PC-9 (cell line): ENCODE results near the gene KRT4. TPM values are rescaled to one million over a fixed set of nuclear protein-coding genes. Genes with fewer than 3 reads are reported as not detected.

Experiments used
- BruUV-seq: library from RNA; stranded (reverse); fragments of 400-500 nt; replicated peaks from 2 replicates; lab custom pipeline; 2021; lab: Mats Ljungman, UMichigan
- CTCF ChIA-PET: fragments of 300-600 bp; sonication (Branson Sonifier 250); formaldehyde crosslinking; loops from one replicate; lab custom pipeline; 2022; ENCODE audit warnings: antibody characterized with exemption; lab: Charles Lee
- POLR2A ChIA-PET: fragments of 300-600 bp; sonication (Branson Sonifier 250); formaldehyde crosslinking; loops from one replicate; lab custom pipeline; 2022; ENCODE audit warnings: antibody characterized with exemption; ENCODE audit not compliant: unreplicated experiment; lab: Charles Lee
- DNase-seq, 2 experiments: peaks; one replicate each; pipeline versions ENCODE4 v3.0.0 to v3.0.0-alpha.2; 2015 to 2022; ENCODE audit warnings: mixed read lengths in 1 of 2
- H2AFZ ChIP-seq: fragments of 200-600 bp; sonication (generic); 2 replicates; pipeline ENCODE4 v1.8.1; 2017; ENCODE audit warnings: antibody characterized with exemption
- H3F3A ChIP-seq: fragments of 200-600 bp; sonication (generic); 2 replicates; pipeline ENCODE4 v1.8.1; 2017; ENCODE audit warnings: antibody characterized with exemption, mild to moderate bottlenecking, low read depth; ENCODE audit not compliant: insufficient read depth
- H3K27ac ChIP-seq: fragments of 200-600 bp; sonication (generic); 2 replicates; pipeline ENCODE4 v1.6.1; 2016; ENCODE audit warnings: mixed run types
- H3K27me3 ChIP-seq: fragments of 200-600 bp; sonication (generic); 2 replicates; pipeline ENCODE4 v1.6.1; 2016; ENCODE audit warnings: low read depth, mixed run types; ENCODE audit not compliant: insufficient read depth
- H3K36me3 ChIP-seq: fragments of 200-600 bp; sonication (generic); 2 replicates; pipeline ENCODE4 v1.6.1; 2016; ENCODE audit warnings: low read depth, mixed run types
- H3K4me1 ChIP-seq: fragments of 200-600 bp; sonication (generic); replicated peaks from 2 replicates; pipeline ENCODE4 v1.6.1; 2016; ENCODE audit warnings: mixed run types; ENCODE audit not compliant: insufficient read depth
- H3K4me2 ChIP-seq: fragments of 200-600 bp; sonication (generic); 2 replicates; pipeline ENCODE4 v1.6.1; 2017; ENCODE audit warnings: mixed run types
- H3K4me3 ChIP-seq: fragments of 200-600 bp; sonication (generic); 2 replicates; pipeline ENCODE4 v1.6.1; 2016; ENCODE audit warnings: mixed run types
- H3K79me2 ChIP-seq: fragments of 200-600 bp; sonication (generic); 2 replicates; pipeline ENCODE4 v1.6.1; 2017; ENCODE audit warnings: low read depth, mixed run types
- H3K9me2 ChIP-seq: fragments of 200-600 bp; sonication (generic); 2 replicates; pipeline ENCODE4 v1.8.1; 2017; ENCODE audit warnings: mild to moderate bottlenecking; ENCODE audit not compliant: insufficient read depth
- H3K9me3 ChIP-seq: fragments of 200-600 bp; sonication (generic); 2 replicates; pipeline ENCODE4 v1.8.1; 2016; ENCODE audit warnings: low read depth; ENCODE audit not compliant: insufficient read depth
- H4K20me1 ChIP-seq: fragments of 200-600 bp; sonication (generic); 2 replicates; pipeline ENCODE4 v1.8.1; 2017; ENCODE audit not compliant: insufficient read depth
- CTCF ChIP-seq: fragments of 200-600 bp; sonication (generic); conservative IDR thresholded peaks from 2 replicates; pipeline ENCODE4 v1.6.1; 2017; ENCODE audit warnings: mixed run types, antibody characterized with exemption, mild to moderate bottlenecking, moderate library complexity
- EZH2 ChIP-seq: fragments of 200-600 bp; sonication (generic); IDR thresholded peaks from 2 replicates; pipeline ENCODE4 v1.8.0; 2017; ENCODE audit warnings: antibody characterized with exemption, low read depth
- intact Hi-C: fragments of 100-400 bp; cut with micrococcal nuclease; formaldehyde crosslinking; loops from one replicate; pipeline ENCODE4 v1.10.0; 2022; ENCODE audit not compliant: unreplicated experiment
- total RNA-seq: library from RNA; stranded (reverse); gene quantifications from 2 replicates; pipeline ENCODE4 v1.2.3, GENCODE V29; 2021

KRT4 gene
- total RNA-seq, 1 experiment from 2014 or later: 3.0 TPM

DNA sequence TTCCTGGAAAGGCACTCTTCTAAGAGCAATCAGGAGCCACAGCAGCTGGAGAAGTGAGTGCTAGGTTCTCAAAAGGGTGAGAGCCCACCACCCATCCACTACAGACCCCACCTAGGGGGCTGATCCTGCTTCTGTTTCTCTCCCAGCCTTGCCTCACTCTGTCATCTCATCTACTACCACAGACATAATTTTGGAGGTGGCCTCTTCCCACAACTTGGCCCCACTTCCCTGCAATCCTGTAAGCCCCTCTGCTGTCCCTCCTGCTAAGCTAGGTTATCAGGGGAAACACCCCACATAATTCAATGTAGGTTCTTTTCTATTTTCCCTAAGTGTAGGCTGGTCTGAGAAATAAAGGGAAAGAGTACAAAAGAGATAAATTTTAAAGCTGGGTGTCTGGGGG lies 53.3 kb downstream of the KRT4 start:
- H3K79me2 ChIP-seq: no peaks in the 10 kb centered on the region
- TF ChIP-seq EZH2 (no peak), CTCF (no peak)
- H3K27ac ChIP-seq: no peak overlapping the region
- H3K9me3 ChIP-seq: peaks cover 4% of the 10 kb centered on the region; the same call in 1 of the 2 replicates
- BruUV-seq: no TSS peak
- peaks cover 8% of the 10 kb centered on the region for H3K27me3 ChIP-seq
- CTCF ChIA-PET: no interaction called here
- H3K36me3 ChIP-seq: no peaks in the 10 kb centered on the region
- intact Hi-C loops: no loop called here
- H3K4me1 ChIP-seq: no peaks in the 10 kb centered on the region
- no peaks in the 10 kb centered on the region for H3K9me2 ChIP-seq
- H3K4me2 ChIP-seq: no peak overlapping the region
- H3K4me3 ChIP-seq: no peak overlapping the region
- H2AFZ ChIP-seq: no peak overlapping the region
- no peaks in the 10 kb centered on the region for H4K20me1 ChIP-seq
- H3F3A ChIP-seq: no peaks in the 10 kb centered on the region
- POLR2A ChIA-PET: no interaction called here
- DNase-seq: no peak

- Histone ChIP-seq H3K9me3 (peaks cover 4% of the 10 kb centered on the region; the same call in 1 of the 2 replicates), H3K27me3 (peaks cover 8% of the 10 kb centered on the region), H3K4me2 (no peak overlapping the region), H3F3A (no peaks in the 10 kb centered on the region), H4K20me1 (no peaks in the 10 kb centered on the region), H3K79me2 (no peaks in the 10 kb centered on the region), H3K36me3 (no peaks in the 10 kb centered on the region), H3K9me2 (no peaks in the 10 kb centered on the region), H2AFZ (no peak overlapping the region), H3K4me3 (no peak overlapping the region), H3K27ac (no peak overlapping the region), H3K4me1 (no peaks in the 10 kb centered on the region)
- TF ChIP-seq CTCF: no peak
- no peak for TF ChIP-seq EZH2
- CTCF ChIA-PET: no interaction called here
- POLR2A ChIA-PET: no interaction called here
- BruUV-seq: no TSS peak
- intact Hi-C loops: no loop called here
- DNase-seq: no peak
These were observed 54.2 kb downstream of the KRT4 start for GRCh38 chr12:52759695-52760094.

DNA sequence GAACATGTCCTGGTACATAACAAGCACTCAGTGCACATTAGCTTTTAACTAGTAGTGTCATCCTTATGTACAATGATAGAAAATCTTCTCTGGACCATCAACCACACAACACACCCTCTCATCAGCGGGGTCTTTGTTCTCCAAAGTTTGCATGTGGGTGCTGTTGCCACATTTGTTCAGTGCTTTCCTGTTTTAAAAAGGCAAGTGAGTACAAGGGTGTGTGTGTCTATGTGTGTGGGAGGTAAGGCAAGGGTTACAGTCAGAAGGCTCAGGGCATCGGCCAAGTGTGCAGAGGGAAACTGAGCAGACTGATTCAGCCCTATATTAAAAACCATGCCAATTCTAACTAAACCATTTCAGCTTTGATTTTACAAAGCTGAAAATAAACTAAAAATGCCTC lies 54.7 kb downstream of the KRT4 start:
- intact Hi-C loops: no loop called here

More for the DNA sequence above, 54.7 kb downstream of the KRT4 start:
- Histone ChIP-seq H3F3A (no peaks in the 10 kb centered on the region), H2AFZ (no peak overlapping the region), H3K4me1 (no peaks in the 10 kb centered on the region), H3K79me2 (no peaks in the 10 kb centered on the region), H3K27ac (no peak overlapping the region), H3K4me3 (no peak overlapping the region), H3K9me3 (peaks cover 4% of the 10 kb centered on the region; the same call in 1 of the 2 replicates), H3K4me2 (no peak overlapping the region), H3K27me3 (peaks cover 8% of the 10 kb centered on the region), H3K9me2 (no peaks in the 10 kb centered on the region), H3K36me3 (no peaks in the 10 kb centered on the region), H4K20me1 (no peaks in the 10 kb centered on the region)
- CTCF ChIA-PET: no interaction called here
- TF ChIP-seq EZH2 (no peak), CTCF (no peak)
- POLR2A ChIA-PET: interaction anchor here (0.7 kb wide), 1 partner anchor 433 kb away, joined by 3 read pairs; no protein-coding TSS in a partner anchor
- BruUV-seq: no TSS peak
- no peak for DNase-seq
